Colonic mucosa (tissue), 4 donors: ENCODE measurements around the gene TBX10. TPM values are rescaled to one million over a fixed set of nuclear protein-coding genes. Genes with fewer than 3 reads are reported as not detected.
"Not testable (repeated sequence)": the region's sequence is repeated elsewhere in the genome, so short reads cannot be mapped to it uniquely, and the experiment has no call there.

Experiments used
- DNase-seq: peaks from one replicate; pipeline ENCODE4 v3.0.0-alpha.2; 2020
- H3K27ac ChIP-seq: fragments of 200-600 bp; one replicate; pipeline ENCODE4 v1.8.0; 2021
- H3K27me3 ChIP-seq: fragments of 200-600 bp; one replicate; pipeline ENCODE4 v1.8.0; 2021
- H3K36me3 ChIP-seq: fragments of 200-600 bp; one replicate; pipeline ENCODE4 v1.8.0; 2021
- H3K4me1 ChIP-seq: fragments of 200-600 bp; one replicate; pipeline ENCODE4 v1.8.0; 2021; ENCODE audit warnings: mild to moderate bottlenecking
- H3K4me3 ChIP-seq: fragments of 200-600 bp; one replicate; pipeline ENCODE4 v1.8.0; 2021
- H3K9ac ChIP-seq, 2 donors: one replicate each; pipeline ENCODE4 v1.7.0; 2013; ENCODE audit warnings: control low read depth in 2 of 2, low read depth in 2 of 2, low read length in 2 of 2
- H3K9me3 ChIP-seq: fragments of 200-600 bp; one replicate; pipeline ENCODE4 v1.8.0; 2021
- intact Hi-C: fragments of 100-400 bp; cut with DNase I; formaldehyde crosslinking; loops from one replicate; pipeline ENCODE4 v1.14.1; 2022
- total RNA-seq, 2 donors: library from RNA; stranded (reverse); fragmentation: NEBNext Ultra II Directional in 1 of 2; extraction: Animal tissue kit (Norgen Biotek cat#: 25700) in 1 of 2; gene quantifications; one replicate each; pipeline ENCODE4 v1.2.1, GENCODE V29; 2021
- TF ChIP-seq, protein P1 (sequence below): fragments of 200-600 bp; IDR thresholded peaks from one replicate; pipeline ENCODE4 v1.8.0; 2022; ENCODE audit warnings: antibody characterized with exemption, mild to moderate bottlenecking
- donor health status: healthy.
- donor health status: DM: no; HTN: no; CAD: no.
- donor health status: DM: no; HTN: no; CAD: no.

TBX10 gene
- total RNA-seq, 2 donors from 2014 or later = 7.8 to 19.3 TPM

DNA sequence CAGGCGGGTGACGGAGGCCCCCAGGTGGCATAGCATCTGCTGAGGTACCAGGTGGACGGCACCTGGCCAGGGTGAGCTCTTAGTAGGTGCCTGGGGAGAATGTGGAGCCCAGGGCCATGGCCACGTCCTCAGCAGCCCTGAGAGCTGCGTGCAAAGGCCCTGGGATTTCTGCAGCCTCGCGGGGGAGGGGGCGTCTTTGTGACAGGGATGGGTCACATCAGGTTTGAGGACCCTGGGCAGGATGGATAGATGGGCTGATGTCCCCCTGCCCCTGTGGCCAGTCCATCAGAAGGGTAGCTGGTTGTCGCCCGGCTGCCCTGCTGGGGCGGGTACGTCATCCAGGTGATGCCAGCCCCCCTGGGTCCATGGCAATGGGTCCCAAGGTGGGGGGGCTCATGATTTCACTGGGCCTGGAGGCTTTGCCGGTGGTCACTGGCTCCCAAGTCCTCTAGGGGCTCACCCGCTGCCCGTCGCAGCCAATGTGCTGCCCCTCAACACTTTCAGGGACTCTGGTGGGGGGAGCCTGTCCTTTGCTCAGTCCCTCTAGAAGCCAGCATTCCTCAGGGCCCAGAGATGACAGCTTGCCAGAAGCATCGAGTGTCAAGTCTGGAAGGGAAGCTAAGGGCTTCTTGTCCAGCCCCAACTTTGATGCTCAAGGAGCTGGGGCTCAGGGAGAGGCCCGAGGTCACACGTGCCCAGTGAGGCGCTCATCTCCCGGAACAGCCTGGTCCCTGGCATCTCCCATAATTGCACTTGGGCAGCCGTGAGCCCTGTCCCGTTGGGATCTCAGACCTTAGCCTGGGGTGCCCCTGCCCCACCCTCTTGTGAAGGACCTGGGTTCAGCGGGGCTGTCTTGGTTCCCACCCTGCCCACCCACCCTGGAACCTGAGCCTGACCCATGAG lies 777 bp downstream of the TBX10 start:
- Histone ChIP-seq H3K36me3 (no peaks in the 10 kb centered on the region), H3K4me1 (peaks cover 4% of the 10 kb centered on the region), H3K27ac (no peak overlapping the region), H3K4me3 (no peak overlapping the region), H3K27me3 (no peaks in the 10 kb centered on the region), H3K9ac (no peak overlapping the region), H3K9me3 (no peaks in the 10 kb centered on the region)
- DNase-seq = no peak
- TF ChIP-seq, protein P1, sequence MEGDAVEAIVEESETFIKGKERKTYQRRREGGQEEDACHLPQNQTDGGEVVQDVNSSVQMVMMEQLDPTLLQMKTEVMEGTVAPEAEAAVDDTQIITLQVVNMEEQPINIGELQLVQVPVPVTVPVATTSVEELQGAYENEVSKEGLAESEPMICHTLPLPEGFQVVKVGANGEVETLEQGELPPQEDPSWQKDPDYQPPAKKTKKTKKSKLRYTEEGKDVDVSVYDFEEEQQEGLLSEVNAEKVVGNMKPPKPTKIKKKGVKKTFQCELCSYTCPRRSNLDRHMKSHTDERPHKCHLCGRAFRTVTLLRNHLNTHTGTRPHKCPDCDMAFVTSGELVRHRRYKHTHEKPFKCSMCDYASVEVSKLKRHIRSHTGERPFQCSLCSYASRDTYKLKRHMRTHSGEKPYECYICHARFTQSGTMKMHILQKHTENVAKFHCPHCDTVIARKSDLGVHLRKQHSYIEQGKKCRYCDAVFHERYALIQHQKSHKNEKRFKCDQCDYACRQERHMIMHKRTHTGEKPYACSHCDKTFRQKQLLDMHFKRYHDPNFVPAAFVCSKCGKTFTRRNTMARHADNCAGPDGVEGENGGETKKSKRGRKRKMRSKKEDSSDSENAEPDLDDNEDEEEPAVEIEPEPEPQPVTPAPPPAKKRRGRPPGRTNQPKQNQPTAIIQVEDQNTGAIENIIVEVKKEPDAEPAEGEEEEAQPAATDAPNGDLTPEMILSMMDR = no peak
- intact Hi-C loops = no loop called here

GRCh38 chr11:67637441-67637840 lies 2.1 kb downstream of the TBX10 start:
- H3K4me3 ChIP-seq, H3K4me1 ChIP-seq, H3K27me3 ChIP-seq, H3K9ac ChIP-seq, H3K36me3 ChIP-seq, intact Hi-C loops, H3K9me3 ChIP-seq: not testable (repeated sequence)
- peak overlapping the region; percentile 44 for H3K27ac ChIP-seq
- peak; percentile 38 for DNase-seq

DNA sequence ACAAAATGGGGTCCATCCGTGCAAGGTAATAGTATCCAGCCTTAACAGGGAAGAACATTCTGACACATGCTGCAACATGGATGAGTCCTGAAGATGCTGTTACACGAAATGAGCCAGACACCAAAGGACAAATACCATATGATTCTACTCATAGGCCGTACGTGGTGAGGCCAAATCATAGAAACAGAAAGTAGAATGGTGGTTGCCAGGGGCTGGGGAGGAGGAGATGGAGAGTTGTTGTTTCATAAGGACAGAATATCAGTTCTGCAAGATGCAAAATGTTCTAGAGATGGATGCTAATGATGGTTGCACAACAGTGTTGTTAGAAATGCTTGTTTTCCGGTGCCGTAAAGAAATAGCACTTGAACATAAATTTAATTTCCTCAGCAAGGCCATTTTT lies 2.6 kb downstream of the TBX10 start:
- intact Hi-C loops = no loop called here
- peak overlapping the region; percentile 44 for H3K27ac ChIP-seq
- no peak overlapping the region for H3K9ac ChIP-seq
- TF ChIP-seq, protein P1 = no peak
- no peaks in the 10 kb centered on the region for H3K9me3 ChIP-seq
- no peaks in the 10 kb centered on the region for H3K36me3 ChIP-seq
- H3K4me3 ChIP-seq = no peak overlapping the region
- no peaks in the 10 kb centered on the region for H3K27me3 ChIP-seq
- no peak for DNase-seq
- peaks cover 9% of the 10 kb centered on the region for H3K4me1 ChIP-seq

DNA sequence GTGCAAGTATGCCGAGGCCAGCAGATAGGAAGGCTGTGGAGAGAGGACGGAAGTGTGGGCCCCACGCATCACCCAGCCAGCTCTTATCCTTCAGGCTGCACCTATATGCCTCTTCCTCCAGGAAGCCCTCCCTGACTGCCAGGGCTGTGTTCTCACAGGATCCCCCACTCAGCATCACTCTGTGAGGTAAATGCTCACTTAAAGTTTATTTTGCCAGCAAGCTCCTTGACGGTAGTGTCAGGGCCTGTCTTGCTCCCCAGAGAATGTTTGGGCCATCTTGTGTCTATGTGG lies 4.4 kb downstream of the TBX10 start:
- TF ChIP-seq, protein P1 = no peak
- Histone ChIP-seq H3K9ac (no peak overlapping the region), H3K4me3 (no peak overlapping the region), H3K9me3 (no peaks in the 10 kb centered on the region), H3K27me3 (no peaks in the 10 kb centered on the region), H3K36me3 (no peaks in the 10 kb centered on the region), H3K27ac (peak overlapping the region; percentile 63), H3K4me1 (peaks cover 21% of the 10 kb centered on the region)
- no peak for DNase-seq
- intact Hi-C loops = no loop called here

DNA sequence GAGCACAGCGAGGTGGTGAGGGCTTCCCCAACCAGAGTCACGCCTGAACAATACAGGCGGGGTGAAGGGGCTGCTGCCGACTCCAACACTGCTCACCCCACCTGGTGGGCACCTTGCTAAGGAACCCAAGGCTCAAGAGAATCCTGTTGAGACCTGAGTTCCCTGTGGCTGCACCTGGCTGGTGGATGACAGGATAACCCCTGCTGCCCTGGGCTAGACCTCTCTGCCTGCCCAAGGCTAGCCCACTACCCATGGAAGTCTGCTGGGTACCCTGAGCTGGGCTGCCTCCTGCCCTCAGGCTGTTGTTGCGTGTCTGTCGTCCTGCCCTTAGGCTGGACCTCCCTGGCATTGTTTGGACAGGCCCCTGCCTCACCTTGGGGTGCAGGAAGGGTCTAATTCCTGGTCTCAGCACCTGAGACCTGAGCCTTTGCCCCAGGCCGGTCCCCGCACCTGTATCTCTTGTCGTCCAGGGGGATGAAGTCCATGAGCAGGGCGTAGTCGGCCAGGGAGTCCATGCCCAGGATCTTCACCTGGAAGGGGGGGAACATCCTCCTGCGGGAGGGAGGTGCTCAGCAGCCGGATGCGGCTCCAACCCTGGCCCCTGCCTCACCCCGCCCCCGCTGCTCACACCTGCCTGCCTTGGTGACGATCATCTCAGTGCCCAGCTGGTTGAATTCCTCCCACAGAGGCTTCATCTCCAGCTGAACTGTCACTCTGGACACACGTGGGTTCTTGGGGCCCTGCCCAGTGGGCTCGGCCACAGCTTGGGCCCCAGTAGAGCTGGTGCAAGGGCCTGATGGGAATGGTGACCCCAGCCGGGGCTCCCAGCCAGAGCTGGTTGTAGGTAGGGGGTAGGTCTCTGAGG lies 5.0 kb downstream of the TBX10 start:
- TF ChIP-seq, protein P1 = no peak
- Histone ChIP-seq H3K9ac (no peak overlapping the region), H3K9me3 (no peaks in the 10 kb centered on the region), H3K27me3 (no peaks in the 10 kb centered on the region), H3K27ac (peak overlapping the region; percentile 63), H3K4me3 (no peak overlapping the region), H3K4me1 (peaks cover 21% of the 10 kb centered on the region), H3K36me3 (no peaks in the 10 kb centered on the region)
- DNase-seq = peak; percentile 46
- intact Hi-C loops = no loop called here
